ENCODE results near the gene DBN1. TPM values are rescaled to one million over a fixed set of nuclear protein-coding genes. Genes with fewer than 3 reads are reported as not detected.

Gene DBN1
- total and polyA plus RNA-seq, 2 of the 8 experiments (the other 6 are each of a cell fraction or from before 2014, with no cell fraction given): 168 to 333 TPM

GRCh38 chr5:177507596-177508220 lies 34.3 kb upstream of the DBN1 start:
- Histone ChIP-seq H2BK12ac (ENCODE audit: low read depth, low read length) (no peak overlapping the region), H2AK5ac (ENCODE audit: low read depth, low read length) (no peak overlapping the region), H2BK5ac (ENCODE audit: low read depth, low read length) (no peak overlapping the region), H4K8ac (ENCODE audit: extremely low read depth, insufficient read depth, low read length) (no peak overlapping the region), H3K18ac (ENCODE audit: extremely low read depth, low read length) (no peak overlapping the region), H4K20me1 (replicated peaks in 1 of 2; ENCODE audit: control insufficient read depth in 1 of 2, insufficient read depth in 2 of 2, low read length in 2 of 2) (peaks cover 0 to 17% of the 10 kb centered on the region in 2 experiments), H2BK120ac (replicated peaks; ENCODE audit: low read depth, low read length) (no peak overlapping the region), H3K56ac (replicated peaks; ENCODE audit: insufficient read length, low read depth, low read length) (no peak overlapping the region), H4K5ac (ENCODE audit: insufficient read length, low read depth, low read length) (no peak overlapping the region), H3K36me3 (ENCODE audit: control insufficient read depth in 2 of 4, insufficient read depth in 4 of 4, low read length in 3 of 4) (peaks cover 6 to 29% (median 20%) of the 10 kb centered on the region in 4 experiments; a peak in 7 of 8 replicates), H2BK20ac (ENCODE audit: low read length) (no peak overlapping the region), H3K14ac (ENCODE audit: insufficient read length) (no peak overlapping the region), H3K4me1 (replicated peaks in 1 of 4; ENCODE audit: control insufficient read depth in 3 of 4, insufficient read depth in 4 of 4, low read length in 3 of 4) (peaks cover 0 to 12% (median 9%) of the 10 kb centered on the region in 4 experiments; a peak in 5 of 7 replicates), H2BK15ac (ENCODE audit: low read length) (no peak overlapping the region), H3K79me2 (ENCODE audit: control insufficient read depth in 1 of 2, insufficient read depth in 2 of 2, low read length in 2 of 2) (no peaks in the 10 kb centered on the region), H2AFZ (ENCODE audit: low read length) (no peak overlapping the region), H3K9me3 (ENCODE audit: insufficient read depth in 2 of 2, low read depth in 1 of 2, low read length in 1 of 2) (no peaks in the 10 kb centered on the region), H3K4me3 (ENCODE audit: extremely low read depth in 1 of 4, insufficient read depth in 2 of 4, low read depth in 3 of 4, low read length in 4 of 4) (no peak overlapping the region), H3K79me1 (ENCODE audit: low read depth, low read length) (no peaks in the 10 kb centered on the region), H3K23me2 (ENCODE audit: low read depth, low read length) (no peaks in the 10 kb centered on the region), H3K9ac (replicated peaks in 1 of 4; ENCODE audit: extremely low read depth in 1 of 4, low read depth in 3 of 4, low read length in 3 of 4) (no peak overlapping the region), H3K4ac (replicated peaks; ENCODE audit: insufficient read length, low read depth, low read length) (no peak overlapping the region), H3K23ac (ENCODE audit: insufficient read length) (no peak overlapping the region), H4K91ac (replicated peaks; ENCODE audit: insufficient read length, low read length) (no peak overlapping the region), H3K4me2 (ENCODE audit: insufficient read depth in 1 of 2, low read depth in 2 of 2, low read length in 2 of 2) (no peak overlapping the region), H3K27me3 (replicated peaks in 1 of 4; ENCODE audit: control insufficient read depth in 3 of 4, extremely low read depth in 1 of 4, insufficient read depth in 3 of 4, low read length in 3 of 4) (no peaks in the 10 kb centered on the region), H3K27ac (ENCODE audit: low read depth, low read length) (no peak overlapping the region)
- DNase-seq (ENCODE audit: low read depth in 1 of 2, low spot score in 2 of 2) (no peak), FAIRE-seq (no peak)
- POLR2A ChIA-PET (ENCODE audit: partially characterized antibody): interaction anchor here (1.5 to 65.5 kb wide), 3 partner anchors 9 to 39 kb away, joined by 3 to 3349 read pairs (median 15); partner anchors contain the start of genes DBN1, DDX41, PDLIM7 and PRR7
- CTCF ChIA-PET (ENCODE audit: partially characterized antibody): interaction anchor here (0.6 to 20.8 kb wide), 18 partner anchors 8 to 608 kb away, joined by 3 to 306 read pairs (median 3); partner anchors contain the start of genes DBN1, PDLIM7 and SLC34A1
- 88% methylated on average over 17 of the region's 17 CpGs; no CpG with 5 or more reads in 1 of the 2 experiments for WGBS, 2 experiments (ENCODE audit: extremely low coverage in 1 of 2, insufficient coverage in 1 of 2, insufficient read length in 1 of 2, insufficient replicate concordance in 2 of 2, low coverage in 1 of 2, low lambda C conversion rate in 2 of 2, missing lambda C conversion rate in 1 of 2)
- TF ChIP-seq YY1 (IDR thresholded peaks at IDR 0.05; ENCODE audit: low read depth, low read length) (no peak), SIRT6 (IDR thresholded peaks at IDR 0.05; ENCODE audit: low read length) (no peak), TBP (IDR thresholded peaks at IDR 0.05; ENCODE audit: low read depth, low read length) (no peak)
